Cardiac muscle cell (in vitro differentiated cells and primary cell): ENCODE data around the gene ATXN10. TPM values are rescaled to one million over a fixed set of nuclear protein-coding genes. Genes with fewer than 3 reads are reported as not detected.
A peak's percentile ranks its signal among the peaks of the same experiment; 100 is the strongest.

ENCODE experiments used
- DNase-seq, 2 donors: peaks; one replicate each; pipeline versions ENCODE4 v3.0.0 to v3.0.0-alpha.2; 2010 to 2017; ENCODE audit warnings: low read depth in 1 of 2, low spot score in 1 of 2
- H3K27ac ChIP-seq: fragments of 200-600 bp; sonication (generic); 2 replicates; pipeline ENCODE4 v1.5.1; 2016
- H3K27me3 ChIP-seq: fragments of 200-600 bp; sonication (generic); 2 replicates; pipeline ENCODE4 v1.6.0; 2016; ENCODE audit warnings: control low read depth
- H3K36me3 ChIP-seq: fragments of 200-600 bp; sonication (generic); 2 replicates; pipeline ENCODE4 v1.5.1; 2016; ENCODE audit warnings: control low read depth
- H3K4me1 ChIP-seq: fragments of 200-600 bp; sonication (generic); 2 replicates; pipeline ENCODE4 v1.8.1; 2017; ENCODE audit warnings: low read depth, mild to moderate bottlenecking, mixed run types
- H3K4me3 ChIP-seq: fragments of 200-600 bp; sonication (generic); 2 replicates; pipeline ENCODE4 v1.5.1; 2016; ENCODE audit warnings: mild to moderate bottlenecking
- H3K9me3 ChIP-seq: fragments of 200-600 bp; sonication (generic); 2 replicates; pipeline ENCODE4 v1.5.1; 2017; ENCODE audit warnings: low read depth, mild to moderate bottlenecking, control low read depth
- polyA plus RNA-seq: library from polyadenylated mRNA; unstranded; fragments of >200 nt; fragmentation: Nextera tagmentation; extraction: Ambion mirVana; gene quantifications from 2 replicates; pipeline ENCODE4 v1.2.1, GENCODE V29; 2016
- total RNA-seq: library from RNA; depleted of rRNA; stranded (reverse); fragments of >200 nt; gene quantifications from 2 replicates; pipeline ENCODE4 v1.2.3, GENCODE V29; 2016
- TF ChIP-seq, protein P1 (sequence below): IDR thresholded peaks from 2 replicates; pipeline ENCODE4 v1.5.1; 2012; ENCODE audit warnings: low read depth, mild to moderate bottlenecking, low read length

Gene ATXN10
- total and polyA plus RNA-seq, 2 experiments from 2014 or later = 67.3 to 279 TPM

DNA sequence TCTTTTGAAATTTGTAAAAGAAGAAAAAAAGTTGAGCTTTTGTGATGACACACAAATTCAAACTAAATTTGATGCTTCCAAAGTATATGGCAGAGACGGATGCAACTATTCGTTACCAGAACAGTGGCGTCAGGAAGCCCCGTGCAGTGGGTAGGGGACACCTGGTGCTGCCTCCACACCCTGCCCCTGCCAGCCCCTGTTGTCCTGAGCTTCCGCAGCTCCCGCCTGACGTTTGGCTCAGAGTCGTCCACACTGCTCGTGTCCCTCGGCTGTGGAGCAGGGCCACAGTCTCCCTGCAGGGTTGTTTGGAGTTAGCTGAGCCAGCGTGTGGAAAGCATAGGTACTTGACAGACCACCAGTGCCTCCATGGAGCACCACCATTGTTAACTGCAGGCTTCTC lies 86.3 kb downstream of the ATXN10 start:
- TF ChIP-seq, protein P1, sequence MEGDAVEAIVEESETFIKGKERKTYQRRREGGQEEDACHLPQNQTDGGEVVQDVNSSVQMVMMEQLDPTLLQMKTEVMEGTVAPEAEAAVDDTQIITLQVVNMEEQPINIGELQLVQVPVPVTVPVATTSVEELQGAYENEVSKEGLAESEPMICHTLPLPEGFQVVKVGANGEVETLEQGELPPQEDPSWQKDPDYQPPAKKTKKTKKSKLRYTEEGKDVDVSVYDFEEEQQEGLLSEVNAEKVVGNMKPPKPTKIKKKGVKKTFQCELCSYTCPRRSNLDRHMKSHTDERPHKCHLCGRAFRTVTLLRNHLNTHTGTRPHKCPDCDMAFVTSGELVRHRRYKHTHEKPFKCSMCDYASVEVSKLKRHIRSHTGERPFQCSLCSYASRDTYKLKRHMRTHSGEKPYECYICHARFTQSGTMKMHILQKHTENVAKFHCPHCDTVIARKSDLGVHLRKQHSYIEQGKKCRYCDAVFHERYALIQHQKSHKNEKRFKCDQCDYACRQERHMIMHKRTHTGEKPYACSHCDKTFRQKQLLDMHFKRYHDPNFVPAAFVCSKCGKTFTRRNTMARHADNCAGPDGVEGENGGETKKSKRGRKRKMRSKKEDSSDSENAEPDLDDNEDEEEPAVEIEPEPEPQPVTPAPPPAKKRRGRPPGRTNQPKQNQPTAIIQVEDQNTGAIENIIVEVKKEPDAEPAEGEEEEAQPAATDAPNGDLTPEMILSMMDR = no peak
- Histone ChIP-seq H3K4me1 (peaks cover 10% of the 10 kb centered on the region), H3K36me3 (no peaks in the 10 kb centered on the region)

DNA sequence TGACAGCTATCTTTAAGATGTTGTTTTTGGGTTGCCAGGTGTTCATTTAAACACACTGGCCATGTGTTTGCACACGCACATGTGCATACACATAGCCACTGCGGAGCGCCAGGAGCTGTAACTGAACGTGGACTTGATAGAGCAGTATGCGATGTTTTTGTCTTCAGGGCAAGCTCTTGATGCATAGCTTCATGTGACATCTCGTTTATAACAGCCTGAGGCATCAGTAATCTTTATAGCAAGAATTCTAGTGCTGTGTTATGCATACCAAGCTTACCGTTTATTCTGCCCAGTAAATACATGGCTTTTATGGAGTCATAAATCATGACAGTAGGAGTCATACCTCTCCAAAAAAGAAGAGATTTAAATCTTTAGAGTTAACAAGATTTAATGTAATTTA lies 87.0 kb downstream of the ATXN10 start:
- TF ChIP-seq, protein P1 = no peak
- DNase-seq = no peak
- Histone ChIP-seq H3K27me3 (no peaks in the 10 kb centered on the region), H3K36me3 (no peaks in the 10 kb centered on the region), H3K27ac (no peak overlapping the region), H3K9me3 (no peaks in the 10 kb centered on the region), H3K4me1 (peaks cover 10% of the 10 kb centered on the region), H3K4me3 (no peak overlapping the region)

More for the DNA sequence above, 86.3 kb downstream of the ATXN10 start:
- H3K4me3 ChIP-seq = no peak overlapping the region
- no peaks in the 10 kb centered on the region for H3K27me3 ChIP-seq
- no peak for DNase-seq
- H3K9me3 ChIP-seq = no peaks in the 10 kb centered on the region
- no peak overlapping the region for H3K27ac ChIP-seq

DNA sequence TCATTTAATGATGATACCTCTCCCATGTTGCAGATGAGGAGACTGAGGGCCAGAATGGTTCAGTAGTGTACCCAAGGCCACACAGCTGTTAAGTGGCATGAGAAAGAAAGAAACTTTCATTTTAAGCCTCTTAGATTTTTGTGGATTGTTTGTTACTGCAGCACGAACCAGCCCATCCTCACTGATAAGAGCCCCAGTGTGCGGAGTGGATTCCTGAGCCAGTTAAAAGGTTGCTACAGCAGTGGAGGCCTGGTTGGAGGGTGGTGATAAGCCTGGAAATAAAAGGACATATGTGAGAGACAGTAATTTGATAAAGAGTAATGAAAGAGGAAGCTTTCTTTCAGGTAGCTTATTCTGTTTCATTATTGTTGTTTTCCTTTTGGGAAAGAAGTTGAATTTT lies 89.0 kb downstream of the ATXN10 start:
- H3K4me1 ChIP-seq = peaks cover 10% of the 10 kb centered on the region
- DNase-seq = no peak
- H3K27ac ChIP-seq = no peak overlapping the region
- no peaks in the 10 kb centered on the region for H3K9me3 ChIP-seq
- H3K4me3 ChIP-seq = no peak overlapping the region
- TF ChIP-seq, protein P1 = no peak
- no peaks in the 10 kb centered on the region for H3K27me3 ChIP-seq
- H3K36me3 ChIP-seq = no peaks in the 10 kb centered on the region

DNA sequence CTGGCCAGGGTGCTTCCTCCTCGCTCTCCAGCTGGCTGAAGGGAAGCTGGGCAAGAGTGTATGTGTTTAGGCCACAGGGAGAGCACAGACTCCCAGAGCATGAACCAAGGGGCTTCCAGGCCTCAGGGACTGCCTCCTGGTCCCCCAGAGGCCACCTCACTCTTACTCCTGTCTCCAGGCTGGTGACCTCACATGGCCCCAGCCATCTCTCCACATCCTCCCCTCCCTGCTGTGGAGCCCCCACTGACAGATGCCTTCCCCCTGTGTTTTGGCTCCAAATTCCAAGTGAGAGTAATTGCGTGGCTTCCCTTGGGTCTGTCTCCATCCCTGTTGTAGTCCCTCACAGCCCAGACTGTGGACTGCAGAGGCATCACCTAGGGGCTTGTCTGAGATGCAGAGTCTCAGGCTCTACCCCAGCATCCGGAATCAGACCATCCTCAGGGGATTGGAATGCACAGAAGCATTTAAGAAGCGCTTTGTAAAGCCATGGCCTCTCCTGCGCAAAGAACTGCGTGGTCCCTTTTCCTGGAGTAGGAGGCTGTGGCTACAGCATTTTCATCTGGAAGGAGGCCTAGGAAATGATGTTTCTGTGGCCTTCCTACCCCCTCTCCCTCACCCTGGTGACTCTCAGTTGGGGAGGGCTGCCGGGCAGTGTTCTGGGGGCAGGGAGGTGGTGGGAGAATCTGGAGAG lies 91.1 kb downstream of the ATXN10 start:
- Histone ChIP-seq H3K36me3 (no peaks in the 10 kb centered on the region), H3K9me3 (no peaks in the 10 kb centered on the region), H3K27ac (peak overlapping the region; percentile 10), H3K4me3 (no peak overlapping the region), H3K27me3 (no peaks in the 10 kb centered on the region), H3K4me1 (no peaks in the 10 kb centered on the region)
- no peak for DNase-seq
- TF ChIP-seq, protein P1 = no peak

DNA sequence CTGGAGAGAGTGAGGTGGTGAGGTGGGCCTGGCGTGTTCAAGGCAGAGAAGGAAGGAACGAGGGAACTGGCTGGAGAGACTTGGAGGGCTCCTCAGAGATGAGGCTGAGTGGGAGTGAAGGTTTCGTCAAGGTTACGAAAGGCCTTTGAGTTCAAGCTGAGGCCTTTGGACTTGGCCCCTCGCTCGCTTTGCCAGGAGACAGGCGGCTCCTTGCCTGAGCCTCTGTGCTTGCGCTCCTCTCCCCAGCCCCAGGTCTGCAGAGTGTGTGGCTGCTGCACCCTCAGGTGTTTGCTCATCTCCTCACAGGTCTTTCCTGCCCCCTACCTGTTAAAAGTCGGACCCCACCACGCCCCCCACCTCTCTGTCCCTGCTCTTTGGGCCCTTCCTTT lies 91.6 kb downstream of the ATXN10 start:
- H3K4me1 ChIP-seq = no peaks in the 10 kb centered on the region
- TF ChIP-seq, protein P1 = no peak
- H3K27ac ChIP-seq = peak overlapping the region; percentile 10
- no peaks in the 10 kb centered on the region for H3K9me3 ChIP-seq
- no peaks in the 10 kb centered on the region for H3K36me3 ChIP-seq
- H3K4me3 ChIP-seq = no peak overlapping the region
- no peak for DNase-seq
- no peaks in the 10 kb centered on the region for H3K27me3 ChIP-seq
